Activated CD4-positive, alpha-beta T cell treated with anti-CD3 and anti-CD28 coated beads for 48 hours (primary cell): ENCODE results near the gene SLC38A6.

Source experiments
- DNase-seq: peaks from one replicate; pipeline ENCODE4 v3.0.0-alpha.2; 2020

SLC38A6 gene

GRCh38 chr14:60980811-60981632 lies at the start of gene SLC38A6, which contains the start of gene TRMT5:
Gene SLC38A6 (plus strand): TSS chr14:60981245. CDS start chr14:60981278, 33 bp downstream.
Gene TRMT5 (minus strand): TSS chr14:60981079. CDS start chr14:60980973, 106 bp downstream.
- DNase-seq = peak; percentile 94

- no peak for DNase-seq
Measured at GRCh38 chr14:60933920-60934655, 47.0 kb upstream of the SLC38A6 start.

- DNase-seq = no peak
Measured at GRCh38 chr14:60935319-60935718, 45.7 kb upstream of the SLC38A6 start.

DNA sequence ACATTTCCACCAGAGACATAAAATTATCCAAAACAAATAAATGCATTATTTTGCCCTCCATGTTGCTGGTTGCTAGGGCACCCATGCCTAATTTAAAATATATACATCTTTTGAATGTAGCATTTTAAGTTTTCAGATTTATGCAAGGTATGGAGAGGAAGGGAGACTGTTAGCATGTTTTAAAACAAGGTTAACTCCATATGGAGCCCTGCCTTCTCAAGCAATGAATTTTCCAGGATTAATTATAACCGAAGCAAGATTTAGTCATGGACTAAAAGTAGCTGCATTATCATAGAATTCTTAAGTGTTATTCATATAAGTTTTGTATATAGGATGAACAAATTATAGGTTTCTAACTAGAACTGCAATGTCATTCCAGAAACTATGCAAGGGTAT lies 37.4 kb upstream of the SLC38A6 start:
- no peak for DNase-seq

DNA sequence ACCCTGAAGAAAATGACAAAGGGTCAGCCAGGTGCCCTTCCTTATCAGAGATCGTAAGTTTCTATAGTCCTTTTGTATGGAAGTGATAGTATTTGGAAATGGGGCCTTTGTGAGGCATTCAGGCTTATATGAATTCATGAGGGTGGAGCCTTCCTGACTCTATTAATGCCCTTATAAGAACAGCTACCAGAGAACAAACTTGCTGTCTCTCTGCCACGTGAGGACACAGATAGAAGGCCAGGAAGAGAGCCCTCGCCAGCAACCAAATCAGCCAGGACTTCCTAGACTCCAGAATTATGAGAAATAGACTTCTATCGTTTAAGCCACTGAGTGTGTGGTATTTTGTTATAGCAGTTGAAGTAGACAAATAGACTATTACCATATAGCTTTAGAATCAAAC lies 36.8 kb upstream of the SLC38A6 start:
- DNase-seq = no peak

DNA sequence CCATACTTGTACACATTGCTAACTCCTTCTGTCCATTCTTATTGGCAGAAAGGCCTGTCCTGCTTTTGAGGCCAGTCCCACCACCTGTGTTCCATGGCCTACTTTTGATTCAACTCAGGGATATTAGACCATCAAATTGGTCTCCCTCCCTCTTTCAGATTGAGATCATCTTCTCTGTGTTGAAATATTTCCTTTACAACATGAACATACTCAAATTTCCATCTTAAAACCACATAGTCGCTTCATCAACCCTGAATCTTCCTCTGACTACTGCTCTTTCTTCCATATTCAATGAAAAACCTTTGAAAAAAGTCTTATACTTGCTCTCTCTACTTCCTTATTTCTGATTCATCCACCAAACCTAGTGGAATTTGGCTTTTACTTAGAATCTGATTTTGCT lies 35.1 kb upstream of the SLC38A6 start:
- DNase-seq = no peak

DNA sequence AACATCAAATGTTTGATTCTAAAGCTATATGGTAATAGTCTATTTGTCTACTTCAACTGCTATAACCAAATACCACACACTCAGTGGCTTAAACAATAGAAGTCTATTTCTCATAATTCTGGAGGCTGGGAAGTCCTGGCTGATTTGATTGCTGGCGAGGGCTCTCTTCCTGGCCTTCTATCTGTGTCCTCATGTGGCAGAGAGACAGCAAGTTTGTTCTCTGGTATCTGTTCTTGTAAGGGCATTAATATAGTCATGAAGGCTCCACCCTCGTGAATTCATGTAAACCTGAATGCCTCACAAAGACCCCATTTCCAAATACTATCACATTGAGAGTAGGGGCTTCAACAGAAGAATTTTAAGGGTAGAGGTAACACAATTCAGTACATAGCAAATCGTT lies 34.3 kb upstream of the SLC38A6 start:
- no peak for DNase-seq

DNA sequence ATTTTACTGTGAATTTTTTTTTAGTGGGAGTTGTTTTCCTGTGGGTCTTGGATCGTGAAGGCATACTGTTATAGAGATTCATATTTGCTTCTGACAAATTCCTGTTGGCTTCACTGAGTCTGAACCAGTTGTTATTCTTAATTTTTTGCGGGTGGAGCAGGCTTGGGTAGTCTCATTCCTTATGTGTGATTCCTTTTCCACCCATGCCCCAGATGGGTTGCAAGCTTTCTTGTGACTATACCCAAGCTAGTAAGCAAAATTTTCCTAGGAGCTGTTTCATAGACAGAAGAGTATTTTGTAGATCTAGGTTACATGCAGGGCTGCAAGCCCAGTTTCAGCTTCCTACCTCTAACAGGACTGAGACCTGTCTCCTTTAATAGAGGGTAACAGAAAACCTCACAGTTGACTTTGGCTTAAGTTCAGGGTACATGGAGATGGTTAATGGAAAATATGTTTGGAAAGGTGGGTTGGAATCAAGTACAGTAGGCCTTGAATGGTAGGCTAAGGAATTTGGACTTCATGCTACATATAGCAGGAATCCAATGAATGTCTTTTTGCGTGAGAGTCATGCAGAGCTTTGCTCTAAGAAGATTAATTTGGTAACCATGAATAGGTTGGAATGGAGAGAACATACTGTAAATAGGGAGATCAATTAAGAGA lies 29.1 kb upstream of the SLC38A6 start:
- no peak for DNase-seq

DNA sequence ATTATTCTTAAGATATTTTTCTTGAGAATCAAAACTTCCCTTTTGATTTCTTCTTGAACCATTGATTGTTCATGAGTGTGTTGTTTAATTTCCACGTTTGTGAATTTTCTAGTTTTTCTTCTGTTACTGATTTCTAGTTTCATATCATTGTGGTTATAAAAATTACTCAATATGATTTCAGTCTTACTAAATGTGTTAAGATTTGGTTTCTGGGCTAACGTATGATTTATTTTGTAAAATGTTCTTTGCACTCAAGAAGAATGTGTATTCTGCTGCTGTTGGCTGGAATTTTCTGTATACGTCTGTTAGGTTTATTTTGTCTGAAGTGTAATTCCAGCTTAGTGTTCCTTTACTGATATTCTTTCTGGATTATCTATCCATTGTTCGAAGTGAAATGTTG lies 24.8 kb upstream of the SLC38A6 start:
- DNase-seq = no peak

- DNase-seq = no peak
Measured at GRCh38 chr14:60956632-60957031, 24.4 kb upstream of the SLC38A6 start.

DNA sequence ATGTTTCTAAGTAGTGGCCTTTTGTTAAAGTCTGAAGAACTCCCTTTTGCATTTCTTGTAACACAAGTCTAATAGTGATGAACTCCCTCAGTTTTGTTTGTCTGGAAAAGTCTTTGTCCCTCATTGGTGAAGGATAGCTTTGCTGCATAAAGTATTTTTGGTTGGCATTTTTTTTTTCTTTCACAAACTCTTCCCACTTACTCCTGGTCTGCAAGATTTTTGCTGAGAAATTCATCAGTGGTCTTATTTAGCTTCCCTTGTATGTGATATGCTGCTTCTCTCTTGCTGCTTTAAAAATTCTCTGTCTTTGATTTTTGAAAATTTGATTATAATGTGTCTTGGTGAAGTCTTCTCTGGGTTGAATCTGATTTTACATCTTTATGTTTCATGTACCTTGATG lies 22.9 kb upstream of the SLC38A6 start:
- DNase-seq = no peak

GRCh38 chr14:60963761-60964160 lies 17.3 kb upstream of the SLC38A6 start:
- no peak for DNase-seq

DNA sequence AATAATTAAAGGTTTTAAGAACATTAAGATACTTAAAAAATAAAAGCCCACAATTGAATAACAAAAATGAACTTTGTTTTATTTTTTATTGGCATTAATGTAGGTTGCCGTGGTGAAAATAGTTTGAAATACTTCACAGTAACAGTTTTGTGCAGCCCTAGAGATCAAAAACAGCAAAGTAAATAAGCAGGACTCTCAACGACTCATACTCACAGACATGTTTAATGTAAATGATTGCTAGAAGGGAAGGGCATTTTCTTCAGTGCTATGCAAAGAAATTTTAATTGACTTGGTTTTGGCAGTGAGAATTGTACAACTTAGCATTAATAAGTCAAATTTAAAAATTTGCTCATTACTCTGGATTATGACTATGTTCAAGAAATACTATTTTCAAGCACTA lies 16.1 kb upstream of the SLC38A6 start:
- DNase-seq = no peak

DNA sequence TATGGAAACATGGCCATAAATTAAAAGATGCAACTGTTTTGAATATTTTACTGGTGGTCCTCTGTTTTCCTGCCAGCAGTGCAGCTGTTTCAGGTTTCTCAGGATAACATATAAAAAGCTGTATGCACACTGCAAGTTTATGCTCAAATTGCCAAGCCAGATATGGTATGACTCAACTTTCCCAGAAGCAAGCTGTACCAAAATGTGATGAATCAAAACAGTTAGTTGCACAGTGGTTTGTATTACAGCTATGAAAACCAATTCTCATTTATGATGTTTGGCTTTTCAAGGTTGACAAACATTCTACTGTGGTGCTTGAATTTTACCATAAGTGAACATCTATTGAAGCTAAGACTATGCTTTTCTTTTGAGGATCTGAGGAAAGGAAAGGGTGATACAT lies 15.6 kb upstream of the SLC38A6 start:
- no peak for DNase-seq

DNA sequence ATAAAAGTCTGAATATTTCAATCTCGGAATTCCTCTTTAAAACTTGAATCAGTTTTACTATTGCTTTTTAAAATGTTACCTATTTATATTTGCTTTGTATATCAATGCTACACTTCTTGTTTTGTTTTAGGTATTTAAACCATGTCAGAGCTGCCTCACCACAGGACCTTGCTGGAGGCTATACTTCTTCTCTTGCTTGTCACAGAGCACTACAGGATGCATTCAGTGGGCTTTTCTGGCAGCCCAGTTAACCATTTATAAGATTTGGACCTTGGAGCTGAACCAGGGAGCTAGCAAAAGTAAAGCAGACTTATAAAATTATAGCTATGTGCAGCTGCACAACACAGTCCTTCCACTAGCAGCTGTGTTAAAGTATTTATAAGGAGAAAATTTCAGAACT lies 12.9 kb upstream of the SLC38A6 start:
- no peak for DNase-seq

DNA sequence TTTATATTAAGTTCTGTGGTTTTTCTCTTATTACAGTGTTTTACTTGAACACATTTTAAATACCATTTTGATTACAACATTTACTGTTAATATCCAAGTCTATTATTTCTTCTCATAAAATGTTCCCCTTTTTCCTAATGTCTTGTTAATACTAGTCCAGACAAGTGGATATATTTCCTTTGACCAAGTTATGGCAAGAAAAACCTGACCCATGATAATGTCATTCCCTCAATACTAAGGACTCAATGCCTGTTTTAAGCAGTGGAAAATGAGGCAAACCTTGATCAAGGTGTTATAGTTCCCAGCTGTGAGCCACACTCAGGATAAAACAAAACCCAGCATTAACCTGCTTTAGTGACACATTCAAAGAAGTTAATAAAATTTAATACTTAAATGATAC lies 12.4 kb upstream of the SLC38A6 start:
- no peak for DNase-seq

DNA sequence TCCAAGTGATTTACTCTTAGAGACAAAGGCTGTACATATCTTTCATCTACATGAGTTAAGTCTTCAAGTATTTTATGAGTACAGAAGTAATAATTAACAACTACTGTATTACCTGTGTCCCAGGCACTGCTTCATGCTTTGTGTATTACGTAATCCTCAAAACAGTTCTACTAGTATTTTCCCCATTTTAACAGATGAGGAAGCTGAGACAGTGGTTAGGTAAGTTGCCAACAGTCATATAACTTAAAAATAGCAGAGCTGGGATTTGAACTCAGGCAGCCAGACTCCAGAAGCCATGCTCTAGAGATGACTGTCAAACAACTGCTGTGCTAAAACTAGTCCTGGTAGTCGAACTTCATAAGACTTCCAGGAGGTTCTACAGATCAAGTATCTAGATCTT lies 10.9 kb upstream of the SLC38A6 start:
- no peak for DNase-seq

- no peak for DNase-seq
Measured at GRCh38 chr14:60971271-60971670, 9.8 kb upstream of the SLC38A6 start.

- DNase-seq = no peak
Measured at GRCh38 chr14:60972295-60972694, 8.8 kb upstream of the SLC38A6 start.

DNA sequence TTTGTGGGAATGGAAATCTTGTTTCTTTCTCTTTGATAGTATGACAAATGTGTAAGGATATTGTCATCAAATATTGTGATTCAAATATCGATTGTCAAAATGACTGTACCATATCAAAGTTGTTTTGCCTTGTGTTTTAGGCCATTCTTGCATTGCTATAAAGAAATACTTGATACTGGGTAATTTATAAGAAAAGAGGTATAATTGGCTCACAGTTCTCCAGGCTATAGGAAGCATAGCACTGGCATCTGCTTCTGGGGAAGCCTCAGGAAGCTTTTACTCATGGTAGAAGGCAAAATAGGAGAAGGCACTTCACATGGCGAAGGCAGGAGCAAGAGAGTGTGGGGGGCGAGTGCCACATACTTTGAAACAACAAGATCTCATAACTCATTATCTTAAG lies 8.0 kb upstream of the SLC38A6 start:
- DNase-seq = no peak

DNA sequence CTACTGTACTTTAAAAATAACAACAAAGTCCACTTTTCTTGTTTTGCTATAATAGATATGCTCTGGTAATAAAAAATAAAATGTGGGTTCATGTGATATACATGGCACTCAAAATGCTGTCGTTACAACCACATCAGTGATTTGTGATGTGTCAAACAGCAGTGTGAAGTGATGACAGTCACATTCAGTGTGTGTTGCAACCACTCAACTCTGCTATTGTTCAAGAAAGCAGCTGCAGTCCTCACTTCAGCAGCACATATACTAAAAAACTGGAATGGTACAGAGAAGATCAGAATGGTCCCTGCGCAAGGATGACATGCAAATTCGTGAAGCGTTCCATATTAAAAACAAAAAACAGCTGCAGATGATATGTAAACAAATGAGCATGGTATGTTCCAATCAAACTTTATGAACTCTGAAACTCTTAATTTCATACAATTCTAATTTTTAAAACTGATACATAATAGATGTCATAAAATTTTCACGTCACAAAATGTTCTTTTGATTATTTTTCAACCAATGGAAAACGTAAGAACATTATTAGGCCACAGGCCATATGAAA lies 6.9 kb upstream of the SLC38A6 start:
- DNase-seq = no peak

DNA sequence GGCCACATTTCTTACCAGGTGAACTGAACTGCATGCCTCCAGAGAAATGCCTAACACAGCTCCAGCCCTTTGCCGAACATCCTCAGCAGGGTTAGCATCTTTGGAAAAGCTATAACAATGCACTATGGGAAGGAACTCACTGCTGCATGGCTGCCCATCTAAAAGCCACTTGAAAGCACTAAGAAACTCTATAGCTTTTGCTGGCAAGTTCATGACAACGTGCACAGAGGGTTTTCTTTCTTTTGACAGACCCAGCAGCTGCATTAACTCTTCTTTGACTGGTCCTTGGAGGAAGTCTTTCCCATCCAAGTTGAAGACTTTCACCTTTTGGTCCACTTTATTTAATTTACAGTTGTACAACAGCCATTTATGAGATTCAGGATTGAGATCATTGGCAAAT lies 5.5 kb upstream of the SLC38A6 start:
- DNase-seq = no peak

GRCh38 chr14:60977847-60978246 lies 3.2 kb upstream of the SLC38A6 start:
- no peak for DNase-seq
